ENCODE data around the gene FAM227B.
A peak's percentile ranks its signal among the peaks of the same experiment; 100 is the strongest.
"Not testable (repeated sequence)": the region's sequence is repeated elsewhere in the genome, so short reads cannot be mapped to it uniquely, and the experiment has no call there.

Gene FAM227B

DNA sequence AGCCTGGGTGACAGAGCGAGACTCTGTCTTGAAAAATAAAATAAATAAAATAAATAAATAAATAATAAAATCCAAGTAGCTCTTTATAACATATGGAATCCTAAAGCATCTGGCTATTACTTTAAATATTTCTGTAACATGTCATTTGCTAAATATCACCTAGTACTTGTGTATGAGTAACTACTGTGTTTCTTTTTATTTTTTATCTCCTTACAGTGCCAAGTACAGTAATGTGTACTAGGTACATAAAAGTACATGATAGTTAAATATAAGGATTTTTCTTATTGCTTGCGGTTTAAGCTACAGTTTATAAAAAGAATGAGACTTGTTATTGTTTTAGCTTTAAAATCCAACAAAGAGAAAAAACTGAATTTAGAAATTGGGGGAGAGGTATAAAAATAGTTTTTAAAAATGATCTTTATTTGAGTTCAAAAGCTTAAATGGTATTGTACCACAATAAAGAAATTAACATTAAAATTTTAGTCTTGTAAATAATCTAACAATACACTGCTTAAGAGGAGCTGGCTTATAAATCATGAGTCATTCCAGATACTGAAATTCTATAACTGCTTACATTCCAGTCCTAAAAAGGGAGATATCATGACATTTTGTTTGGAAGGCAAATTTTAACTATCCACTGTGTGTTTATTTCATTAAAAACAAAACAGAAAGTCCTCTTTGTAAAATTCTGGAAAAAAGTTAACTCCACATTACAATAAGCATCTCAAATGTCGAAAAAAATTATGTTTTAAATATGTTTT is 124.4 kb downstream of the FAM227B start:
- DNase-seq (ENCODE audit: low read depth in 4 of 4, low spot score in 1 of 4): no peak

DNA sequence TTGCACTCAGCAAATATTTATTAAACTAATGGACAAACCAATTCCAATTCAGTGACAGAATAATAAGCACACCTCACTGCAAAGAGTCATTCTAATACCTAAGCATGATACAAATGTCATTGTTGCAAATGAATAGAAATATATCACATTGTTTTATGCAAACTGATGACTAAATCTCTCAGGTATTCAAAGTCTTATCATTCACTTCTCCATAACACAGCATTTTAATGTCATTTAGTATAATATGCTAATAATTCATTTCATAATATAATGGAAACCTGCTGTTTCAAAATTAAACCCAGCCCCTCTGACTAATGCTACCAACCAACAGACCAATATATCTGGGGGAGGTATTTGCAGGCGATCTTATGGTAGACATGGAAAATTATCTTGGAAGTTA is 125.8 kb downstream of the FAM227B start:
- no peak for DNase-seq (ENCODE audit: low read depth in 4 of 4, low spot score in 1 of 4)

DNA sequence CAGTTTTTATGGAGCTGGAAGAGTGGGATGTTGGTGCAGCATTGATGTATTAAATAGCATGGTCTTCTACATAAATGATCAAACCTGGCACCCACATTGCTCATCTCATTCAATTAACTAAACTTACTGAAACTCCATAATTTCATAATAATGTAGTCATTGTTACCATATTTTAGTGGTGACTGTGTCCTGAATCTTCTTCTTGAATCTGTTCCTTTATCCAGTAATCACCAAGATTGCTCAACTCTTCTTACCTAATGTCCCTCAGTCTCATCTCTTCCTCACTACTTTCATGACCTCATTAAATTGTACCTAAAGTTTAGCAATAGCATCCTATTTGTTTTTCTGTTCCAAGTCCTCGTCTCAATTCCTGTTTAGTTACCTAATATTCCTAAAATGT is 127.8 kb downstream of the FAM227B start:
- DNase-seq (ENCODE audit: low read depth in 4 of 4, low spot score in 1 of 4): no peak

DNA sequence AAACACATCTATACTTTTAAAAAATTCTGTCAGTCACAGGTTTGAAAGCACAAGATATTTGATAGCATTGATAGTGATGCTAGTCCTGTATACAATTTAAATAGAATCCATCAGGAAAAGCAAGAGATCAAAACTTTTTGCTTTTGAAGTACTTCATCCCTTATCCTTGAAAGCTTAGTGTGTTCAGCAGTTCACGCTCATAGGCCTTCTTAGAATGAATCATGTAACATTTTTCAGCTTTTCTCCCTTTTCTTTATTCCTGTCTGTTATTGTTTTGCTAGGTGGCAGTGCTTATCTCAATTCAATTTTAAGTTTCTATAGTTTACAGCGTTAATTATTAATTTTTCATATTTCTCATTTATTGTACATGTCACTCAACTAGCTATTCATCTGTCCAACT is 128.5 kb downstream of the FAM227B start:
- no peak for DNase-seq (ENCODE audit: low read depth in 4 of 4, low spot score in 1 of 4)

DNA sequence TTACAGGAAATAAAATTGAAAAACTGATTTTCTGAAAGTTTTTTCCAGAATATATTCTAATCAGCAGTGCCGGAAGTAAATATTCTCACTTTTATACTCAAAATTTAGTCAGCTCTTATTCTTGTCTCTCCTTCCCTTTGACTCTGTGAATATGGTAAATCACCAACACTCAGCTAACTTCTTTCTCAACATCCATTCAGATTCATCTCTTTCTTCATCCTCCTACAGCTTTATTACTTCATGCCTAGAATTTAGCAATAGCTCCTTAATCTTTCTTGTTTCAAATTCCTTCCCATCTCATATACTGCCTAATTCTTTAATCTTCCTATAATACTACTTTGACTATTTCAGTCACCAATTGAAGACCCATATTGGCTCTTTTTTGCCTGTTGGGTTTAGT is 129.7 kb downstream of the FAM227B start:
- no peak for DNase-seq (ENCODE audit: low read depth in 4 of 4, low spot score in 1 of 4)

DNA sequence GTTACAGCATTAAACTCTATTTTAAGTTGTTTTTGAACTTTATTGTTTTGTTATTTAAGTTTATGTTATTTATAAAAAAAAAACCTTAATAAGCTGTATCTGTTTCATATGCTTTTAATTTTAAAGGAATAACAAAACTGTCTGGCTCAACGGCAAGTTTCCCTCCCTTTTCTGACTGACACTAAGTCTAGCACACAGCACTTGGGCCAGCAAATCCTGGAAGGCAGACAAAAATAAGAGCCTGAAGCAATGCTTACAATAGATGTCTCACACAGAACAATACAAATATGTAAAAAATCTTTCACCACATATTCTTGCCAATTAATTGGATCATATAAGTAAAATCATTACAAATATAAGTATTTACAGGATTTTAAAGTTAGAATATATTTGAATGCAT is 135.2 kb downstream of the FAM227B start:
- not testable (repeated sequence) for DNase-seq (ENCODE audit: low read depth in 4 of 4, low spot score in 1 of 4)

DNA sequence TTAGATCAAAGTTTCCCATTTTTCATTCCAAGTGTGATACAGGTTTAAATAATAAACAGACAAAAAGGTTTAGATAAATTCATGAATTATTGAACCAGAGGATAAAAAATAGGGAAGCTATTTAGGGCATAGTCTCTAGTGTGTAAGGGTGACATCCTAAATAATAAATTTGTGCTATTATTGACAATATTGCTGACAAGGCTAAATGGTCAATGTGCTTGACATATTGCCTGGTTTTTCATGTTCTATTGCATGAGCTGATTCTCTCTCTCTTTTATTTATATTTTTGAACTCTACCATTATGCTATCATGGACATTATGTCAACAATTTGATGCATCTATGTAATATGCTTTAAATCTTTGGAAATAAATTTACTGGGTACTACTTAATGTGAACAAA is 141.6 kb downstream of the FAM227B start:
- not testable (repeated sequence) for DNase-seq (ENCODE audit: low read depth in 4 of 4, low spot score in 1 of 4)

DNA sequence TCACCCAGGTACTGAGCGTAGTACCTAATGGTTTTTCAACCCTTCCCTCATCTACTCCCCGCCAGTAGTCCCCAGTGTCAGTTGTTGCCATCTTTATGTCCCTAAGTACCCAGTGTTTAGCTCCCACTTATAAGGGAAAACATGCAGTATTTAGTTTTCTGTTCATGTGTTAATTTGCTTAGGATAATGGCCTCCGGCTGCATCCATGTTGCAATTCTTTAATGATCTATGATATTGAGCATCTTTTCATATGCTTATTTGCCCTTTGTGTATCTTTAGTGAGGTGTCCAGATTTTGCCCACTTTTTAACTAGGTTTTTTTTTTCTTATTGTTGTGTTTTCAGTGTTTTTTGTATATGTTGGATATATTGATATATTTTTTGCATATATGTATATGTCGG is 142.6 kb downstream of the FAM227B start:
- DNase-seq (ENCODE audit: low read depth in 4 of 4, low spot score in 1 of 4): not testable (repeated sequence)

DNA sequence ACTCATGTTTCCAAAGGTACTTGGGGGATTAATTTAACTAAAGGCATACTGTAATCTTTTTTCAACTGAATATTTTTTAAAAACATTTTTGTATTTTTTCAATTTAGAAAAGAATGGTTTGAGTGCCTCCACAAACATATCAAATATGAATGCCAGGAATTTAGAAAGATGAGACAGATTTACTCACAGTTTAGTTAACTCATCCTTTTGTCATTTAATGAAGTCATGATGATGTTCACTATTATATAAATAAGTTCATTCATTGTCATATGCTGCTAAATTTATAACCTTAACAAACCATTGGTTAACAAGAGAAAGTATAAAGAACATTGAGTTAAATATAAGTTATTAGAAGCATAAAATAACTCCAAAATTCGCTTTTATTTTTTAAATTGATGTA is 147.6 kb downstream of the FAM227B start:
- DNase-seq (ENCODE audit: low read depth in 4 of 4, low spot score in 1 of 4): no peak

DNA sequence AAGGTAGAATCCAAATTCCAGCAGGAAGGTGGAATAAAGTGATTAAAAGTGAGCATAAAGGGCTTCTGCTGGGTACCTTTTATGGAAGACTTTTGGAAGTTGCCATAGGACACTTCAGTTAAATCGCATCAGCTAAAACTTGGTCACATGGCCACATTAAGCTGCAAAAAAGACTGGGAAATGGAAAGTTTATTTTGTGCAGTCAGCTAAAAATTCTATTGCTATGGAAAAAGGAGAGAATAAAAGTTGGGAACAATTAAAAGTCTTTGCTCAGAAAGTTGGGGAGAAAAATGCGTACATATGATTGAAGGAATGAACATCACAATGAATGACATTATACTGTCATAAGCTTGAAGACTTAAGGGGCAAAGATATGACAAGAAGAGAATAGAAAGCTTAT is 148.3 kb downstream of the FAM227B start:
- DNase-seq (ENCODE audit: low read depth in 4 of 4, low spot score in 1 of 4): no peak

DNA sequence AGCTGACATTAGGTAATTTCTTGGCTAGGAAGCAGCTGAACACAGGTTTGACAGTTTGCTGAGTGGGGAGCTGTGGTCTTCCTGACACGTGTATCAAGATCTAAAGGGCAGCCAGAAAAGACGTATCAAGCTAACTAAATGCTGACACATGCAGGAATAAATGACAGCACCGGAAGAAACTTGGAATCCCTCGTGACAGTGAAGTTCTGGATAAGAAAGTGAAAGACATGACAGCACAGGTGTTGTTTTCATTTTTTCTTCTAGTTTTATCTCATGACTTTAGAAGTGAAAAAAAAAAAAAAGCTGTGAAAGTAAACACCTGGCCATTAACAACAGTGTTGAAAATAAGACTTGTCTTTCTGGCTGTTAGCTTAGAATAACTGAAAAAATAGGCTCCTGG is 148.9 kb downstream of the FAM227B start:
- DNase-seq (ENCODE audit: low read depth in 4 of 4, low spot score in 1 of 4): no peak

DNA sequence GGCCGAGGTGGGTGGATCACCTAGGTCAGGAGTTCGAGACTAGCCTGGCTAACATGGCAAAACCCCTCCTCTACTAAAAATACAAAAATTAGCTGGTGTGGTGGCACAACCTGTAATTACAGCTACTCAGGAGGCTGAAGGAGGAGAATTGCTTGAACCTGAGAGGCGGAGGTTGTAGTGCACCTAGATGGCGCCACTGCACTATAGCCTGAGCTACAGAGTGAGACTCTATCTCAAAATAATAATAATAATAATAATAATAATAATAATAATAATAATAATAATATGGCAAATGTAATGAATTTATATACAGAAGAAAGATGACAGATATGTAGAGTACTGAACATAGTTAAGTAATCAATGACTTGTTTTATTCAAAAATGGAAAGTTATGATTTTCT is 149.4 kb downstream of the FAM227B start:
- peak in 3 of 4 experiments; percentile 2 to 16 (median 9) for DNase-seq (ENCODE audit: low read depth in 4 of 4, low spot score in 1 of 4)

DNA sequence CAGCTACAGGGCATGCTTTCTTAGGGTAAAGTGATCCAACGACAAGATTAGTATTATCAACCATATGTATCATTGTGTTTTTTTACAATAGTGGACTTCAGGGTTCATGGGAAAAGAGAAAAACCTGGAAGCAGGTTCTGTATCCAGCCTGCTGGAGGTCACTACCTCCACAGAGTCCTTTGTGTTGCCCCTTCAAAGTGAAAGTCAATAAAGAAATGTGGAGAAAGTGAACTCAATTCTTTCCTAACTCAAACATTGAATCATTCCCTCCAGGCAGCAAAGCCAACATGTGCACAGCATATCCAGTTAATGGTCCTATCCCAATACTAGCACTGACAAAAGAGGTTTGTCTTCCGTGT is 152.2 kb downstream of the FAM227B start:
- DNase-seq (ENCODE audit: low read depth in 4 of 4, low spot score in 1 of 4): no peak

DNA sequence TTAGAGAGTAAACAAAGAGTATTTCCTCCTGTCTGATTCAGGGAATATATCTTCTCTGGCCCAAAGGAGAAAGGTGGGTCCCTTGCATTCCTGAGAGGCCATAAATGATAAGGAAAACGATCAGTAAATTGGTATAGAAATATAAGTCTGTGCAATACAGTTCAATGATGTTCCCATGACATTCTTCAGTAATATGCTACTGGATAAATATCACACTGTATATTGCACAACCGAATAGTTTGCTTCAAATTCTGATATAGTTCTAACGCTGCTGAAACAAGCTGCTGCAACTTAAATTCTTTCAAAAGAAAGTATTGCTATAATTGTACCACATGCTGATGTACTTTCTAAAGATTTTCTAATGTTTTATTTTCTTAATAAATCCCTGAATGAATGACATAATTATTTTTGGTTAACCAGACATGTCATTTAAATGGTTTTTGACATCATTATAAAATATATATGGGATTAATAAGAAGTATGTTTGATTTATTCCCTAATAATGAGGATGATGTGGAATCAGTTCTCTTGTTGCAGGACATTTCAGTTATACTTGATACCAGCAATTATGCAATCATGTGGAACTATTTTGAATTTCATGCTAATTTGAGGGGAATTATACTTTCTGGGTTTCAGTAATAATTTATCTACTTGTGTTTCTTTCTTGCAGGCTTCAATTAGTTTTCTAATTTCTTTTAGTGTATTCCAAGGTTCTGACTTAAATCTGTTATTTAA is 152.7 kb downstream of the FAM227B start:
- no peak for DNase-seq (ENCODE audit: low read depth in 4 of 4, low spot score in 1 of 4)

DNA sequence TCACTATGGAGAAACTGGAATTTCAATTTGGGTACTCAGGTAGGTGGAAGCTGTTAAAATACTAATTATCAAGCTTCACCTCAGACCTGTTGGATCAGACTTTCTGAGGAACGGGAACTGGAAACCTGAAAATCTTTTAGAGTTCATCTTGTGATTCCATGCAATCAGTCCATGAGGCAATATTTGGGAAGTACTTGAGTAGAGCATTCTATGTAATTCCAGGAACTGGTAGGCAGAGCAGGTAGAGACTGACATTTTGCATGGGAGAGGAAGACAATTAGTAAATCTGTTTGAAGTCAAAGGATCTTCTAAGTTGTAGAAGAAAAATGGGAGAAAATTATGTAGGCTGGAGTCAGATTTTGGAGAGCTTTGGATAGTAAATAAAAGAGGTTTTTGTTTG is 154.5 kb downstream of the FAM227B start:
- no peak for DNase-seq (ENCODE audit: low read depth in 4 of 4, low spot score in 1 of 4)

DNA sequence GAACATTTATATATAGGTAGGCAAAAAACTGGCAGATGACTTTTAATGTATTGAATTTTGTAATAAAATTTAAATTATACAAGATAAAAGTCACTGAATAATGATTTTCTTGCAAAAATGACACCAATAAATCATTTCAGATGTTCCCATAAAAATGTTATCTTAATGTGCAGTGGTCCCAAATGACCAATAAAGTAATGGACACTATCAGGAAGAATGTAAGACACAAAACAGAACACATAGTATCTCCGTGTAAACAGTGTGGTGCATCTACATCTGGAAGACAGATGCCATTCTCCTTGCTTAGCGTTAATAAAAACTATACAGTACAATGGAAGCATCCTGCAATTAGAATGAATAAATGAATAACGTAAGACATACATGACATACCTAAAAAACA is 156.1 kb downstream of the FAM227B start:
- DNase-seq (ENCODE audit: low read depth in 4 of 4, low spot score in 1 of 4): no peak

DNA sequence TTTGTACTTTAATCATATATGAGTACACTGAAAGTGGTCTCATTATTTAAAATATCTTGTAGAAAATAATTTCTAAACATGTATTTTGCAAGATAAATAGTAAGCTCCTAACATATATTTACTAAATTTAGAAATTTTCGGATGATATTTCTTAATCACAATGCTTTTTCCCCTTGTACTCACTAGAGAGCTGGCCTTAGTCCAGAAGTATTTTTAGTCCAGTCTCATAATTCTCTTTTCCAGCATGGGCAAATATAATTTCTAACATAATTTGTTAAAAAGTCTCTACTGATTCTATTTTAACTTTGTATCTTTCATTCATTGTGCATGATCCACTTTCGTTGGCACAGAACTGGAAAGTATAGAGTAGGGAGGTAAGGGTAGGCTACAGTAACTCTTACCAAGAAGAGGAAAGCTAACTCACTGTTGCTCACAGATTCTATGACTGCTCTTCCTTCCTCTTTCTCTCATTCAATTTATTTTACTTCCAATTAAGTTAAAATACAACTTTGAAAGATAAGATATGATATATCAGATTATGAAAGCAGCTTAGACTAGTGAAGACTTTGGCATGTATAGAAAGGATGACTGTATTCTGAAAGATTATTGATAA is 158.3 kb downstream of the FAM227B start:
- no peak for DNase-seq (ENCODE audit: low read depth in 4 of 4, low spot score in 1 of 4)

DNA sequence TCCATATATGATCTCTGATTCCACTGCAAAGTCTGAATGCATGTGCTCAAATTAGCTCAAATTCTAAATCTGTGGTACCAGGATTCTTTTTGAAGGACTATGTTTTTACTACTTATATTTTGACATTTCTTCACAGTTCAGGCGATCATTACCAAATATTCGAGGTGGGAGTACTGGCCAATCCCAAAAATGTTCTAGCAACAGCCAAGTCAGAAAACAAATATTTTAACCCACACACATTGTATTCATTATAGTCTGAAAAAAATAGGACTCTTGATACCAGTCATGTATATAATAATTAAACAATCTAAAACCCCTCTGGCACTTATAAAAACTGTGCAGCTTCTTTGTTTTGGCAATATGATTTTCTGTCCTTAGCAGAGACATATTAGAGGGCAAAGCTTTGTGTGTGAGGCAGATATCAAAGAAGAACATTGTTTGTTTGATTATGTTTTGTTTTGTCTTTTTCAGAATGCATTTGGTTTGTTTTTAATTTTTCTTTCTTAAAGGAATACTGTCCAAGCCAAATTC is 160.1 kb downstream of the FAM227B start:
- no peak for DNase-seq (ENCODE audit: low read depth in 4 of 4, low spot score in 1 of 4)

DNA sequence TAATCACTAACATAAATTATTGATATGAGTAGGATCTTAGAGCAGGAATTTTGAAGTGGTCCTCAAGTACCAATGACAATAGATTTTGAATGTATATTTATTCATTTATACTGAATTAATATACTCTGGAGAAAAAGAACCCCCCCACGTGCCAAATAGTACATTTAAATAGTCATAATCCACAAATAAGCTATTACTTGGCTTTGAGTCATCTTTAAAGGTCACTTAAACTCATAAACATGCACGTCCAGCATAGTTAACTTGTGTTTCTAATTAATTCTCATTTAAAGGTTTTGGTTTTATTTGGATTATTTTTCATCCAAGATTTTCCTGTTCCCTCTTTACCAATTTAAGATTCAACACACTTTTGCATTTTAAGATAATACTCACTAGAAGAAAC is 162.5 kb downstream of the FAM227B start:
- DNase-seq (ENCODE audit: low read depth in 4 of 4, low spot score in 1 of 4): no peak

DNA sequence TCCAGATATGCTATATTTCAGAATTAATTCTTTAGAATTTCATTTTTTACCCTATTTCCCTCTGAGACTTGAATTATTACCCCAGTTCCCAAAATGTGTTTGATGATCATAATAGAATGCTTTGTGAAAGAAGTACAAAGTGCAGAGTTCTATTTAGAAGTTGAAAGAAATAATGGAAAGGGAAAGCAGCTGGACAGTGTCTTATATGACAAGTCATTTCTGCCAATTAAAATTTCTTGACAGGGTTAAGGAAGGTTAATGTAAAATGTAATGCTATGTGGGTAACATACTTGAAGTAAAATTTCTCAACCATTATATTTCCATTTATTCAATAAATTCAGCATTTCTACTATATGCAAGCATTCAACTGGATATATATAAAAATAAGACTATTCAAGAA is 164.5 kb downstream of the FAM227B start:
- no peak for DNase-seq (ENCODE audit: low read depth in 4 of 4, low spot score in 1 of 4)

DNA sequence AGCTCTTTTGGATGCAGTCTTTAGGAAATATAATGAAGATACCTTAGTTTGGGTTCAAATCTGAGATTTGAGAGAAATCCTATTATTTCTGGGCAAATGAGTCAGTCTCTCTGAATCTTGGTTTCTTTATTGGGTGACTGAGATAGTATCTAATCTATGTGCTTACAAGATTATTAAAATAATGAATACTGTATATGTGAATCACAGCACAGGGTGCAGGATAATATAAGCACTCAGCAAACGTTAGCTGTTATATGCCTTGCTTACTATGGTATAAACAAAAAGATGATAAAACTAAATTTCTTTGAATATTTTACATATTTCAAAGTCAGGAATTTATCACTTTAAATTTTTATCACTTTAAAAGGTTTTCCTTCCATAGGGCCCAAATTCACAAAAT is 168.0 kb downstream of the FAM227B start:
- no peak for DNase-seq (ENCODE audit: low read depth in 4 of 4, low spot score in 1 of 4)

DNA sequence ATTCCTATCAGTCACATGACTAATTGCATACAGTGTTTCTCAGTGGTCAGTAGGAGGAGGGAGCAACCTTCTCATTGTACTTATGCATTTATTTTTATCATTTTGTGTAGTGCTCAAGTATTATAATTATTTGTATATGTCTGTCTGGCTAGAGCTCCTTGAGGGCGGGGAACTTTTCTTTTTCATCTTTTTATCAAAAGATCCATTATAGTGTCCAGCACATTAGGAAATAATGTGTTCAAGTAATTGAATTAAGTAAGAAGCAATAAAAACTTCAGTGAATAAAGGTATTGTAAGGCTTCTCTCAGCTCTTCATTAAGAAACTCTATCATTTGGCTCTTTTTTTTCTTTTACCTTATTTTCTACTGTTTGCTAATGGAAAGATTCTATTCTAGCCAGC is 178.8 kb downstream of the FAM227B start:
- no peak for DNase-seq (ENCODE audit: low read depth in 4 of 4, low spot score in 1 of 4)
